ENCODE data around the gene LAMA4.

LAMA4 gene

GRCh38 chr6:112237066-112237465 is 17.3 kb downstream of the LAMA4 start:
- DNase-seq (ENCODE audit: low spot score) = no peak

GRCh38 chr6:112235956-112236355 is 18.4 kb downstream of the LAMA4 start:
- no peak for DNase-seq (ENCODE audit: low spot score)

GRCh38 chr6:112234601-112235000 is 19.8 kb downstream of the LAMA4 start:
- DNase-seq (ENCODE audit: low spot score) = no peak

- no peak for DNase-seq (ENCODE audit: low spot score)
These were observed 20.5 kb downstream of the LAMA4 start for GRCh38 chr6:112233847-112234246.

- DNase-seq (ENCODE audit: low spot score) = no peak
These were observed 21.5 kb downstream of the LAMA4 start for GRCh38 chr6:112232845-112233256.

GRCh38 chr6:112231594-112232060 is 22.7 kb downstream of the LAMA4 start:
- no peak for DNase-seq (ENCODE audit: low spot score)

GRCh38 chr6:112231164-112231563 is 23.2 kb downstream of the LAMA4 start:
- no peak for DNase-seq (ENCODE audit: low spot score)

GRCh38 chr6:112228480-112229332 is 25.7 kb downstream of the LAMA4 start:
- DNase-seq (ENCODE audit: low spot score) = no peak

GRCh38 chr6:112227992-112228391 is 26.4 kb downstream of the LAMA4 start:
- no peak for DNase-seq (ENCODE audit: low spot score)

GRCh38 chr6:112227411-112227810 is 27.0 kb downstream of the LAMA4 start:
- DNase-seq (ENCODE audit: low spot score) = no peak

GRCh38 chr6:112225691-112226090 is 28.7 kb downstream of the LAMA4 start:
- DNase-seq (ENCODE audit: low spot score) = no peak

- DNase-seq (ENCODE audit: low spot score) = no peak
These were observed 30.3 kb downstream of the LAMA4 start for GRCh38 chr6:112224088-112224487.

GRCh38 chr6:112223070-112223861 is 31.1 kb downstream of the LAMA4 start:
- DNase-seq (ENCODE audit: low spot score) = no peak

- DNase-seq (ENCODE audit: low spot score) = no peak
These were observed 32.1 kb downstream of the LAMA4 start for GRCh38 chr6:112221981-112222852.

GRCh38 chr6:112221561-112221960 is 32.8 kb downstream of the LAMA4 start:
- no peak for DNase-seq (ENCODE audit: low spot score)

- DNase-seq (ENCODE audit: low spot score) = no peak
These were observed 35.8 kb downstream of the LAMA4 start for GRCh38 chr6:112218563-112218962.

GRCh38 chr6:112216662-112217551 is 37.5 kb downstream of the LAMA4 start:
- no peak for DNase-seq (ENCODE audit: low spot score)

- no peak for DNase-seq (ENCODE audit: low spot score)
These were observed 38.7 kb downstream of the LAMA4 start for GRCh38 chr6:112215488-112216284.

GRCh38 chr6:112214739-112215269 is 39.6 kb downstream of the LAMA4 start:
- no peak for DNase-seq (ENCODE audit: low spot score)

GRCh38 chr6:112210852-112211251 is 43.5 kb downstream of the LAMA4 start:
- no peak for DNase-seq (ENCODE audit: low spot score)
